HG03469 (cell line): ENCODE measurements around the gene ZSCAN23.
A peak's percentile ranks its signal among the peaks of the same experiment; 100 is the strongest.
"Not testable (repeated sequence)": the region's sequence is repeated elsewhere in the genome, so short reads cannot be mapped to it uniquely, and the experiment has no call there.

Source experiments
- ATAC-seq: cut with Tn5 transposase; IDR thresholded peaks from one replicate; pipeline ENCODE4 v1.9.1; 2021; ENCODE audit warnings: mild to moderate bottlenecking, moderate library complexity, moderate number of reproducible peaks; ENCODE audit not compliant: unreplicated experiment

Gene ZSCAN23

GRCh38 chr6:28443112-28443773 is at the start of gene ZSCAN23:
Gene ZSCAN23 (minus strand): TSS chr6:28443491. CDS start chr6:28436266, 7,225 bp downstream.
- peak; percentile 88 for ATAC-seq

GRCh38 chr6:28491984-28492317 is 48.7 kb upstream of the ZSCAN23 start:
- no peak for ATAC-seq

- ATAC-seq = no peak
Measured at GRCh38 chr6:28490205-28490890, 47.1 kb upstream of the ZSCAN23 start.

- ATAC-seq = peak; percentile 62
Measured at GRCh38 chr6:28489366-28490204, 46.3 kb upstream of the ZSCAN23 start.

GRCh38 chr6:28488916-28489365 is 45.6 kb upstream of the ZSCAN23 start:
- ATAC-seq = no peak

- no peak for ATAC-seq
Measured at GRCh38 chr6:28486988-28487742, 43.9 kb upstream of the ZSCAN23 start.

- ATAC-seq = no peak
Measured at GRCh38 chr6:28486533-28486932, 43.2 kb upstream of the ZSCAN23 start.

GRCh38 chr6:28485482-28485881 is 42.2 kb upstream of the ZSCAN23 start:
- no peak for ATAC-seq

- no peak for ATAC-seq
Measured at GRCh38 chr6:28480253-28480932, 37.1 kb upstream of the ZSCAN23 start.

GRCh38 chr6:28478518-28478917 is 35.2 kb upstream of the ZSCAN23 start:
- no peak for ATAC-seq

- ATAC-seq = no peak
Measured at GRCh38 chr6:28474441-28475219, 31.3 kb upstream of the ZSCAN23 start.

- not testable (repeated sequence) for ATAC-seq
Measured at GRCh38 chr6:28469153-28469745, 26.0 kb upstream of the ZSCAN23 start.

GRCh38 chr6:28468056-28468455 is 24.8 kb upstream of the ZSCAN23 start:
- ATAC-seq = no peak

GRCh38 chr6:28462401-28462800 is 19.1 kb upstream of the ZSCAN23 start:
- ATAC-seq = no peak

GRCh38 chr6:28458568-28458967 is 15.3 kb upstream of the ZSCAN23 start:
- no peak for ATAC-seq

- no peak for ATAC-seq
Measured at GRCh38 chr6:28449056-28449455, 5.8 kb upstream of the ZSCAN23 start.

- ATAC-seq = not testable (repeated sequence)
Measured at GRCh38 chr6:28447512-28447906, 4.2 kb upstream of the ZSCAN23 start.

- no peak for ATAC-seq
Measured at GRCh38 chr6:28446818-28447511, 3.7 kb upstream of the ZSCAN23 start.

- ATAC-seq = not testable (repeated sequence)
Measured at GRCh38 chr6:28444759-28445158, 1.5 kb upstream of the ZSCAN23 start.
